SJCRH30 (cell line): ENCODE results near the gene MLYCD. TPM values are rescaled to one million over a fixed set of nuclear protein-coding genes. Genes with fewer than 3 reads are reported as not detected.
A peak's percentile ranks its signal among the peaks of the same experiment; 100 is the strongest.
"Not testable (repeated sequence)": the region's sequence is repeated elsewhere in the genome, so short reads cannot be mapped to it uniquely, and the experiment has no call there.

Experiments used
- DNase-seq, 2 experiments: peaks; one replicate each; pipeline ENCODE4 v3.0.0-alpha.2; 2015 to 2020
- H3K27ac ChIP-seq: fragments of 250-450 bp; sonication (Bioruptor Pico); 2 replicates; pipeline ENCODE4 v1.5.1; 2020; ENCODE audit warnings: mild to moderate bottlenecking, moderate library complexity
- H3K27me3 ChIP-seq: fragments of 250-450 bp; sonication (Bioruptor Pico); 2 replicates; pipeline ENCODE4 v1.5.1; 2020; ENCODE audit warnings: mild to moderate bottlenecking, moderate library complexity
- H3K36me3 ChIP-seq: fragments of 250-450 bp; sonication (Bioruptor Pico); 2 replicates; pipeline ENCODE4 v1.5.1; 2020; ENCODE audit warnings: mild to moderate bottlenecking, moderate library complexity
- H3K4me1 ChIP-seq: fragments of 250-450 bp; sonication (Bioruptor Pico); 2 replicates; pipeline ENCODE4 v1.5.1; 2020; ENCODE audit warnings: mild to moderate bottlenecking, moderate library complexity
- H3K4me3 ChIP-seq: fragments of 250-450 bp; sonication (Bioruptor Pico); 2 replicates; pipeline ENCODE4 v1.5.1; 2020; ENCODE audit warnings: mild to moderate bottlenecking, moderate library complexity
- H3K9me3 ChIP-seq: fragments of 250-450 bp; sonication (Bioruptor Pico); replicated peaks from 2 replicates; pipeline ENCODE4 v1.5.1; 2020; ENCODE audit warnings: mild to moderate bottlenecking, moderate library complexity
- total RNA-seq: library from RNA; depleted of rRNA; stranded (reverse); fragments of >200 nt; shearing (Covaris generic); gene quantifications from 2 replicates; pipeline ENCODE4 v1.2.3, GENCODE V29; 2014

MLYCD gene
- total RNA-seq, 1 experiment from 2014 or later, result 1.1 TPM

DNA sequence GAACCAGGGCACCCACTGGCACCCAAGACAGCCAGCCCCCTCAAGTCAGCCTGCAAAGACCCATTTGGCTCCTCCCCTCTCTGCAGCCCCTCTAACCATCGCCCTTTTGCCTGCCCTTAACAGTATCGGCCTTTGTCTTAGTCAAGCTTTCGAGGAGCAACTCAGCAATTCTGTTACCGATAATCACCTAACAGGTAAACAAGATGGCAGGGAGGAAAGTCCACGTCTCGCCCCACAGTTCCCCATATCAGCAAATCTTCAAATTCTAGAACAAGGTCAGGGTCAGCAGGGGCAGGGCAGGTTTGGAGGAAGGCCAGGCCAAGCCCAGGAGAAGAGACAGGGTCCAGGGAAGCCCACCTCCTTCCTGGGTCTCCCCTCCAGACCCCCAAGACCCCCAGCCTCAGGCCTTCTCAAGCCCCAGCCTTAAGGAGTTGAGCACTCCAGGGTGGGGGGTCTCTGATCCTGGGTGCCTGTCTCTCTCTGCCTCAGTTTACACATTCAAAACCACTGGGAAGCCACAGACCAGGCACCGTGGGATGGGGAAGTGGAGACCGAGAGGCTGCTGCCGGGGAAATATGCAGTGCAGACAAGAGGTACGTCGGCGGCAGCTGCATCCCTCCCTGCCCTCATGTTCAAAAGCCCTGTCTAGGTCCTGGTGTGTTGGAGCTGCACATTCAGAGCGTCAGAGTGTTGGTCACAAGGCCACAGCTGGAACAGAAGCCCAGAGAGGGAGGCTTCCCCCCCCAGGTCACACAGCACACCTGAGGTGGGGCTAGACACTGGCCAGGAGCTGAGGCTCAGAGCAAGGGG, 50.2 kb downstream of the MLYCD start:
- no peak for DNase-seq
- H3K27me3 ChIP-seq, result no peaks in the 10 kb centered on the region
- no peaks in the 10 kb centered on the region for H3K4me1 ChIP-seq
- no peak overlapping the region for H3K27ac ChIP-seq
- no peak overlapping the region for H3K4me3 ChIP-seq
- no peaks in the 10 kb centered on the region for H3K36me3 ChIP-seq
- H3K9me3 ChIP-seq, result no peaks in the 10 kb centered on the region

DNA sequence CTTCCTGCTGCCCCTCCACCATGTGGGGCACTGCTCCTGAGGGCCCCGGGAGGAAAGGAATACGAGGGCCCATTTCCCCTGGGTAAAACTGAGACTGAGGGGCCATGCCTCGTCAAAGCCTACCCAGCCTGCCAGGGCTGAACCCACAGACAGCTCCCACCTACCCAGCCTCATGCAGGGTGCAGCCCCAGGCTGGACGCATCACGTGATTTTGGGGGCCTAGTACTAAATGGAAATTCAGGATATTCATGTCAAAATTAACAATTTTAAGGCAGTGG, 50.7 kb downstream of the MLYCD start:
- Histone ChIP-seq H3K9me3 (no peaks in the 10 kb centered on the region), H3K27me3 (no peaks in the 10 kb centered on the region), H3K4me3 (no peak overlapping the region), H3K36me3 (no peaks in the 10 kb centered on the region), H3K27ac (no peak overlapping the region), H3K4me1 (peaks cover 5% of the 10 kb centered on the region; the same call in 1 of the 2 replicates)
- no peak for DNase-seq

DNA sequence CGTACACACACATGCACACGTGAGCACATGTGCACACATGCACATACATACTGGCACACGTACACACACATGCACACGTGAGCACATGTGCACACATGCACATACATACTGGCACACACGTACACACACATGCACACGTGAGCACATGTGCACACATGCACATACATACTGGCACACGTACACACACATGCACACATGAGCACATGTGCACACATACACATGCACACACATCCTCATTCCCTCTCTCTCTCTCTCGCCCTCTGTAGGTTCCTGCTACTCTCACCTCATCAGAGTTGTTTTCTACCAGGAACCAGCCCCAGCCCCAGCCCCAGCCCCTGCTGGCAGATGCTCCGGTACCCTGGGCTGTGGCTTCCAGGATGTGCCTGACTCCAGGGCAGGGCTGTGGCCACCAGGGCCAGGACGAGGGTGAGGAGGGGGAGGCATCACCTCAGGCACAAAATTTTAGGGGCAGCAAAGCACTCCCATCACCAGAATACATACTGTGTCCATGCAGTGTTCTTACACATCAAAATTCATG, 52.0 kb downstream of the MLYCD start:
- not testable (repeated sequence) for H3K36me3 ChIP-seq, H3K27me3 ChIP-seq, H3K4me3 ChIP-seq, H3K9me3 ChIP-seq, H3K4me1 ChIP-seq, DNase-seq, H3K27ac ChIP-seq

DNA sequence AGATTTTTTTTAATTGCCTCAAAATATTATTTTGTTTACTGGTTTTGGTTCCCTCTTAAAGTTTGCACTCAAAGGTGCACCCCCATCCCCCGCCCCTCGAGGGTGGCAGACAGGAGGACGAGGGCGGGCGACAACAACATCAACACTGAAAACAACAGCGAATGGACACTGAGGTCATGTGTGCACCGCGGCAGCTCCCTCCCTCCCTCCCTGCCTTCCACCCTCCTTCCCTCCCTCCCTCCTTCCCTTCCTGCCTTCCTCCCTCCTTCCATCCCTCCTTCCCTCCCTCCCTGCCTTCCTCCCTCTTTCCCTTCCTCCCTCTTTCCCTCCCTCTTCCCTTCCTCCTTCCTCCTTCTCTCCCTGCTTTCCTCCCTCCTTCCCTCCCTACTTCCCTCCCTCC, 52.6 kb downstream of the MLYCD start:
- no peaks in the 10 kb centered on the region for H3K27me3 ChIP-seq
- peaks cover 7% of the 10 kb centered on the region; the same call in 1 of the 2 replicates for H3K4me1 ChIP-seq
- no peaks in the 10 kb centered on the region for H3K36me3 ChIP-seq
- no peak overlapping the region for H3K27ac ChIP-seq
- H3K9me3 ChIP-seq, result no peaks in the 10 kb centered on the region
- no peak for DNase-seq
- H3K4me3 ChIP-seq, result no peak overlapping the region

DNA sequence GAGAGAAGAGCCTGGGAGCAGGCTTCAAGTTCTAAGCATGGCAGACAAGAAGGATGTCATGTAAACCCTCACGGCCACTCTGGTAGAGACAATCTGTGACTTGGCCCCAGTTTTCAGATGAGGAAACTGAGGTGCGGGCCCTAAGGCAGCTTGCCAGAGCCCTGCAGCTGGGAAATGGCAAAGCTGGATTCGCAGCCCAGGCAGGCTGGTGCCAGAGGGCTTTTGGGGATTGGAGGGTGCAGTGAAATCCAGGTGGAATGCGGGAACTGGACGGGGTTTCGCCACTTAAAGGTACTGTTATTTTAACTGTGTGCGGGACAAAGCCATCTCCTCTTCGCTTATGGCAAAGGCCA, 53.6 kb downstream of the MLYCD start:
- H3K36me3 ChIP-seq, result no peaks in the 10 kb centered on the region
- H3K27me3 ChIP-seq, result no peaks in the 10 kb centered on the region
- peak overlapping the region; percentile 67 for H3K4me3 ChIP-seq
- no peaks in the 10 kb centered on the region for H3K9me3 ChIP-seq
- no peak for DNase-seq
- peaks cover 7% of the 10 kb centered on the region; the same call in 1 of the 2 replicates for H3K4me1 ChIP-seq
- H3K27ac ChIP-seq, result peak overlapping the region; percentile 80

DNA sequence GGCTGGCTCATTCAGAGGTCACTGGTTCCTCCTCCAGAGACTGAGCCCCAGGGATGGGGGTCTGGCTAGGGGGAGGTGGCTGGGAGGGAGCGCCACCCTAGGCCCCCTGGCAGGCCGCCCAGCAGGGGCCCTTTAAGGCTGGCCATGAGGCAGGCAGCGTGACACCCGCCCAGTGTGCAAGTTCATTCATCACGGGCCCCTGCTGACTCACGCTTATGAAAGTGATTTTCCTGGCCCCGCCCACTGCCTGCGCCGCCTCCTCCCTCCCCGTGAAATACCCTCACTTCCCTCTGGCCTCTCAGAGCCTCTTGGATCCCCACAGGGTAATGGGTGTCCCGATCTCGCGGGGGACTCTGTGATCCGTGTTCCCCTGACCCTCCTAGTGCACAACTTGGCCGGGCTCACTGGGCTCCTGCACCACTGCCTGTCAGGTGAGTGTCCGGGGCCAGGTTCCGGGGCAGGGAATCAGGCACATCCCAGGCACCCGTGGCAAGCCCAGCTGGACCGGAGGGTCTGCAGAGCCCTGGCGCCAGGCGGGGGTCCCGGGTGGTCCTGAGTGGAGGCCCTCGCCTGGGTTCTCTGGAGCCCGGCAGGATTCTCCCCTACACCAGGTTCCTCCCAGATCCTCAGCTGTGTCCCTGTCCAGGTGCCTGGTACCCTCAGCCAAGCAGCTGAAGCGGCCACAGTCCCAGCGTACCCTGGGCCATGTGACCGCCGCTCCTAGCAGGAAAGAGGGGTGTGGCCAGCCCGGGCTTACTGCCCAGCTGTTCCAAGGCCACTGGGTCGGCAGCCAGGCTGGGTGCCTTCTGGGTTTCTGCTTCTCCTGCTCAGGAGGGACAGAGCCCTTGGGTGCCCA, 54.3 kb downstream of the MLYCD start, which contains the start of gene OSGIN1:
TSS of gene OSGIN1 (plus strand) at position 301 of the 856 bp plus-strand sequence. CDS start 4,432 bp downstream, outside the sequence.
- peak within 1 kb of the TSS; percentile 80 for H3K27ac ChIP-seq
- DNase-seq, result peak; percentile 88
- H3K9me3 ChIP-seq, result no peaks in the 10 kb centered on the region
- H3K4me1 ChIP-seq, result peaks cover 7% of the 10 kb centered on the region; the same call in 1 of the 2 replicates
- H3K4me3 ChIP-seq, result peak within 1 kb of the TSS; percentile 67
- H3K27me3 ChIP-seq, result no peaks in the 10 kb centered on the region
- H3K36me3 ChIP-seq, result no peaks in the 10 kb centered on the region

- Histone ChIP-seq H3K36me3 (no peaks in the 10 kb centered on the region), H3K4me1 (peaks cover 7% of the 10 kb centered on the region; the same call in 1 of the 2 replicates), H3K27ac (peak overlapping the region; percentile 80), H3K4me3 (peak overlapping the region; percentile 67), H3K9me3 (no peaks in the 10 kb centered on the region), H3K27me3 (no peaks in the 10 kb centered on the region)
- peak in 1 of 2 experiments; percentile 32 for DNase-seq
Observed at GRCh38 chr16:83953796-83954576, 55.1 kb downstream of the MLYCD start.

DNA sequence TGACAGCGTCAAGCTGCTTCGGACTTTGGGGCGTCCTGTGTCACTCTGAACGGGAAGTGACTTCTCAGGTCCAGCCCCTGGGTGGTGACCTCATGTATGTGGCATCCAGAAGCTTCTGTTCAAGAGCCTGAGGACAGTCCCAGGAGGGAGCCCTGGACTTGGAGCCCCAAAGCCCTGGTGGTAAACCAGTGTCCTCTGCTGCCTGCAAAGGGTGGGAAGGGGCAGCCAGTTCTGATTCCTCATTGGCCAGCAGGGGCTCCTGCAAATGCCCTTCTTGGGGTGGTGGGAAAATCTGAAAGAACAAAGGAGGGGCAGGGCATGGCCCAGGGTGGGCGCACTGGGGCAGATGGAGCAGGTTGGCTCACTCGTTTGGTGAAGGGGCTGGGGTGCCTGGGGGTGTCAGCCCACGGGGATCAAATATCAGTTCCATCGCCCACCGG, 55.7 kb downstream of the MLYCD start:
- Histone ChIP-seq H3K27ac (peak overlapping the region; percentile 80), H3K4me3 (peak overlapping the region; percentile 67), H3K27me3 (no peaks in the 10 kb centered on the region), H3K9me3 (no peaks in the 10 kb centered on the region), H3K4me1 (peaks cover 7% of the 10 kb centered on the region; the same call in 1 of the 2 replicates), H3K36me3 (no peaks in the 10 kb centered on the region)
- DNase-seq, result peak; percentile 74 to 82

GRCh38 chr16:83955218-83956130, 56.6 kb downstream of the MLYCD start:
- Histone ChIP-seq H3K27me3 (no peaks in the 10 kb centered on the region), H3K4me1 (peaks cover 7% of the 10 kb centered on the region; the same call in 1 of the 2 replicates), H3K4me3 (no peak overlapping the region), H3K9me3 (no peaks in the 10 kb centered on the region), H3K27ac (no peak overlapping the region), H3K36me3 (no peaks in the 10 kb centered on the region)
- DNase-seq, result no peak

DNA sequence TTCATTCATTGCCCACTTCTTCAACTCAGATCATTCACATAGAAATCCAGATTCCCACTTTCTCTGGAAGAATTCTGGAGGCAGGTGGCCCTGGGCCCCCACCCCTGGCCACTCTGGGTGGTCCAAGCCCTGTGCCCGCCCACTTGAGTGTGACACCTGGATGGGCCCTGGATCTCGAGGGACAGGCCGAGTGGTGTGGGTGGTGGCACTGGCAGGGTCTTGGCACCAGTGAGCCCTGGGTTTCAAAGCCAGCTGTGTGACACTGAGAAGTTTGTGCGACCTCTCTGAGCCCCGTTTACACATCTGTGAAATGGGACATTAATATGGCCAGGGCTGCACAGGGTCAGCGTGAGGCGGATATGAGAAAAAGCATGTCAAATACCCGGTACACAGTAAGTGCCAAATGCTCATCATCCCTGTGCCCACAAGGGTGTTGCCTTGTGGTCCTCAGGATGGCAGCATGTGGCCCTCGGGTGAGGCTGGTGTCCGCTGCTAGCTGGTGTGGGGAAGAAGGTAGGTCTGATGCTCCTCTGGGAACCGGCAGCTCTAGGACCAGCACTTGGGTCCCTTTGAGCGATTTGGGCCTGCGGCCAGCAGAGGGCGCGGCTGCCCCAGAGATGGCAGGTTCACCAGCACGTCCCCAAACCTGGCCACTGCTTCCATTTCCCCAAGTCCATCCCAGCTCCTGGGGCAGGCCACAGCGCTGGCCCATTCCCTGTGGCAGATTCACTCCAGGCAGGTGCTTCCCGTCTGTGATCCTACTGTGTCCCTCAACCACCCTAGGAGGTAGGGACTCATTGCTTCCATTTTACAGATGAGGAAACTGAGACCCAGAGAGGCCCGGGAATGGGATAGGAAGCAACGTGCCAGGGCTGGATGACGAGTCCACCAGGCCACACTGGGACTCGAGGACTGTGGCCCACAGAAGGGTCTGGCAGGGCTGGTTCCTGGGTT, 57.7 kb downstream of the MLYCD start:
- Histone ChIP-seq H3K4me3 (no peak overlapping the region), H3K4me1 (peaks cover 7% of the 10 kb centered on the region; the same call in 1 of the 2 replicates), H3K36me3 (no peaks in the 10 kb centered on the region), H3K9me3 (no peaks in the 10 kb centered on the region), H3K27me3 (no peaks in the 10 kb centered on the region), H3K27ac (no peak overlapping the region)
- DNase-seq, result peak; percentile 65 to 79

DNA sequence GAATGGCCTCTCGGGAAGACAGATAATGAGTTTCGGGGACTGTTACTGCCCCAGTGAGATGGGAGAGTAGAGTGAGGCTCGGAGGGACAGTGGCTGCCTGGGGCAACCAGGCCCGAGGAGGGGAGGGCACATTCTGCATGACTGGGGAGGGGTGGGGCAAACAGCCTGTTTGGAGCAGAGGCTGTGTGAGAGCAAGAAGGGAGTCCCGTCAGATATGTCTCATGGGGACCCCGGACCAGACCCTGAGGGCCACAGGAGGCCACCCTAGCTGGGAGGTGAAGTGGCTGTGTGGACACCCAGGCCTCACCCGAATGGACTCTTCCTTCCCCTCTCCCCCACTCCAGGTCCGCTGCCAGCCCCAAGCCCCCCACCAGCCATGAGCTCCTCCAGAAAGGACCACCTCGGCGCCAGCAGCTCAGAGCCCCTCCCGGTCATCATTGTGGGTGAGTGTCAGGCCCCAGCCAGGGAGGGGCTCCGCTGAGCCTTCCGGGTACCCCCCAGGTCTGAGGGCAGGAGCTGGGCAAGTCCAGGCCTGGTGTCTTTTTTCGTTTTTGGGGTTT, 58.5 kb downstream of the MLYCD start:
- Histone ChIP-seq H3K36me3 (no peaks in the 10 kb centered on the region), H3K4me3 (no peak overlapping the region), H3K27me3 (no peaks in the 10 kb centered on the region), H3K4me1 (peaks cover 7% of the 10 kb centered on the region; the same call in 1 of the 2 replicates), H3K9me3 (no peaks in the 10 kb centered on the region), H3K27ac (no peak overlapping the region)
- no peak for DNase-seq

DNA sequence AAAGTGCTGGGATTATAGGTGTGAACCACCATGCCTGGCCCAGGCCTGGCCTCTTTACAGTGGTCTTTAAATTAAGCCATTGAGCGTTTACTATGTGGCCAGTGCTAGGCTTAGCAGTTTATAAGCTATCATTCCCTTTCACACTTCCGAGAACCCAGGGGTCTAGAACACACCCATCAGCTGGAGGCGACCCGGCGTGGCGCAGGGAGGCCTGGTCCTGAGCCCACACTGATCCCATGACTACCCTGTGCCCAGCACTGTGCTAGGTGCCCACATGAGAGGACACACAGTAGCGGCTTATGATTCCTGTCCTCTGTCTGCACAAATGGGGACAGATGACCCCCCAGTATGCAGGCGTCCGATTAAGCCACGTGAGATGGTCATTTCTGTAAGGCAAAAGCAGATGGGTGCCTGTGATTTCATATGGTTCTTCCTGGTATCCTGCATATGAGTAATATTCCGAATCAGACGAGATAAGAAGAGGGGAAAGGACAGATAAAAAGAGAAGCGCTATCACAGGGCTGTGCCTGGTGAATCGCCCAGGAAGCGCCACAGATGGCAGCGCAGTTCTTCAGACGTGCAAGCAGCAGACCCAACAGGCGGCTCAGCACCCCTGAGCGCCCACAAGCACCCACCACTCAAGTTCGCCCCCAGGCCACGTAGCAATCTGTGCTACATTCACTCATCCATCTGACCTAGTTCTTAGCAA, 59.4 kb downstream of the MLYCD start:
- Histone ChIP-seq H3K9me3 (no peaks in the 10 kb centered on the region), H3K27ac (no peak overlapping the region), H3K36me3 (no peaks in the 10 kb centered on the region), H3K4me3 (no peak overlapping the region), H3K4me1 (peaks cover 7% of the 10 kb centered on the region; the same call in 1 of the 2 replicates), H3K27me3 (no peaks in the 10 kb centered on the region)
- DNase-seq, result no peak
